Ishikawa (cell line): ENCODE measurements around the gene RFT1.

Source experiments
- CEBPB ChIP-seq: IDR thresholded peaks from 2 replicates; pipeline ENCODE4 v1.6.1; 2012
- CREB1 ChIP-seq: IDR thresholded peaks from 2 replicates; pipeline ENCODE4 v1.6.1; 2012; ENCODE audit warnings: low read depth
- EGR1 ChIP-seq: IDR thresholded peaks from 2 replicates; pipeline ENCODE4 v1.6.1; 2012
- EP300 ChIP-seq: IDR thresholded peaks from 2 replicates; pipeline ENCODE4 v1.6.1; 2012; ENCODE audit warnings: borderline replicate concordance
- FOXM1 ChIP-seq: IDR thresholded peaks from 2 replicates; pipeline ENCODE4 v1.6.1; 2012; ENCODE audit warnings: low read depth, borderline replicate concordance
- MAX ChIP-seq: IDR thresholded peaks from 2 replicates; pipeline ENCODE4 v1.6.1; 2012
- NFIC ChIP-seq: IDR thresholded peaks from 2 replicates; pipeline ENCODE4 v1.6.1; 2012
- RAD21 ChIP-seq: IDR thresholded peaks from 2 replicates; pipeline ENCODE4 v1.6.1; 2012; ENCODE audit warnings: low read depth
- REST ChIP-seq: IDR thresholded peaks from 2 replicates; pipeline ENCODE4 v1.6.1; 2012; ENCODE audit warnings: low read depth, mild to moderate bottlenecking
- TAF1 ChIP-seq: IDR thresholded peaks from 2 replicates; pipeline ENCODE4 v1.6.1; 2012; ENCODE audit warnings: low read depth, mild to moderate bottlenecking
- TCF12 ChIP-seq: IDR thresholded peaks from 2 replicates; pipeline ENCODE4 v1.6.1; 2012; ENCODE audit warnings: low read depth
- TEAD4 ChIP-seq: IDR thresholded peaks from 2 replicates; pipeline ENCODE4 v1.6.1; 2012
- USF1 ChIP-seq: IDR thresholded peaks from 2 replicates; pipeline ENCODE4 v1.6.1; 2012
- YY1 ChIP-seq: IDR thresholded peaks from 2 replicates; pipeline ENCODE4 v1.6.1; 2012; ENCODE audit warnings: low read depth
- ZBTB7A ChIP-seq: IDR thresholded peaks from 2 replicates; pipeline ENCODE4 v1.6.1; 2012; ENCODE audit warnings: low read depth

The RFT1 gene

GRCh38 chr3:53150247-53151085, 20.2 kb upstream of the RFT1 start:
- 0 out of 2 replicates have a peak, but pooled peaks have one; percentile 34 for TF ChIP-seq NFIC
- no peak for TF ChIP-seq CREB1
- TF ChIP-seq MAX, result peak; percentile 50; the same call in 1 of the 2 replicates
- no peak for TF ChIP-seq ZBTB7A
- peak; percentile 49 for TF ChIP-seq USF1
- no peak for TF ChIP-seq TEAD4

GRCh38 chr3:53149699-53150098, 19.5 kb upstream of the RFT1 start:
- TF ChIP-seq MAX, result no peak
- no peak for TF ChIP-seq RAD21
- no peak for TF ChIP-seq FOXM1
- no peak for TF ChIP-seq TEAD4
- TF ChIP-seq REST, result no peak
- no peak for TF ChIP-seq EGR1

- TF ChIP-seq RAD21, result no peak
- no peak for TF ChIP-seq TAF1
- TF ChIP-seq CEBPB, result no peak
- no peak for TF ChIP-seq TEAD4
These were observed 18.9 kb upstream of the RFT1 start for GRCh38 chr3:53149006-53149690.

- TF ChIP-seq RAD21, result no peak
- TF ChIP-seq NFIC, result peak; percentile 63; the same call in 1 of the 2 replicates
These were observed 17.7 kb upstream of the RFT1 start for GRCh38 chr3:53147903-53148400.

GRCh38 chr3:53147151-53147902, 17.1 kb upstream of the RFT1 start:
- TF ChIP-seq CREB1 (no peak), EP300 (no peak), ZBTB7A (no peak), RAD21 (no peak), MAX (no peak), USF1 (no peak), TAF1 (no peak), CEBPB (no peak), NFIC (no peak), REST (no peak), YY1 (no peak), TEAD4 (no peak), TCF12 (no peak), FOXM1 (no peak), EGR1 (no peak)
